VCaP (cell line): ENCODE data around the gene ZFYVE21.

ENCODE experiments used
- H3K27ac ChIP-seq: fragments of 450-650 bp; 2 replicates; pipeline ENCODE4 v1.5.1; 2017
- TF ChIP-seq, protein P1 (sequence below): fragments of 450-650 bp; conservative IDR thresholded peaks from 2 replicates; pipeline ENCODE4 v1.5.1; 2017; ENCODE audit warnings: mild to moderate bottlenecking, moderate library complexity

Gene ZFYVE21

GRCh38 chr14:103708750-103709187 lies 6.8 kb upstream of the ZFYVE21 start:
- TF ChIP-seq, protein P1, sequence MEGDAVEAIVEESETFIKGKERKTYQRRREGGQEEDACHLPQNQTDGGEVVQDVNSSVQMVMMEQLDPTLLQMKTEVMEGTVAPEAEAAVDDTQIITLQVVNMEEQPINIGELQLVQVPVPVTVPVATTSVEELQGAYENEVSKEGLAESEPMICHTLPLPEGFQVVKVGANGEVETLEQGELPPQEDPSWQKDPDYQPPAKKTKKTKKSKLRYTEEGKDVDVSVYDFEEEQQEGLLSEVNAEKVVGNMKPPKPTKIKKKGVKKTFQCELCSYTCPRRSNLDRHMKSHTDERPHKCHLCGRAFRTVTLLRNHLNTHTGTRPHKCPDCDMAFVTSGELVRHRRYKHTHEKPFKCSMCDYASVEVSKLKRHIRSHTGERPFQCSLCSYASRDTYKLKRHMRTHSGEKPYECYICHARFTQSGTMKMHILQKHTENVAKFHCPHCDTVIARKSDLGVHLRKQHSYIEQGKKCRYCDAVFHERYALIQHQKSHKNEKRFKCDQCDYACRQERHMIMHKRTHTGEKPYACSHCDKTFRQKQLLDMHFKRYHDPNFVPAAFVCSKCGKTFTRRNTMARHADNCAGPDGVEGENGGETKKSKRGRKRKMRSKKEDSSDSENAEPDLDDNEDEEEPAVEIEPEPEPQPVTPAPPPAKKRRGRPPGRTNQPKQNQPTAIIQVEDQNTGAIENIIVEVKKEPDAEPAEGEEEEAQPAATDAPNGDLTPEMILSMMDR: no peak
- H3K27ac ChIP-seq: peak overlapping the region; percentile 51

GRCh38 chr14:103709814-103710213 lies 5.8 kb upstream of the ZFYVE21 start:
- TF ChIP-seq, protein P1: no peak
- peak overlapping the region; percentile 51 for H3K27ac ChIP-seq

GRCh38 chr14:103710771-103711377 lies 4.7 kb upstream of the ZFYVE21 start:
- TF ChIP-seq, protein P1: no peak
- H3K27ac ChIP-seq: peak overlapping the region; percentile 51

- TF ChIP-seq, protein P1: no peak
- peak overlapping the region; percentile 51; the same call in 1 of the 2 replicates for H3K27ac ChIP-seq
Measured at GRCh38 chr14:103711516-103712431, 3.8 kb upstream of the ZFYVE21 start.

DNA sequence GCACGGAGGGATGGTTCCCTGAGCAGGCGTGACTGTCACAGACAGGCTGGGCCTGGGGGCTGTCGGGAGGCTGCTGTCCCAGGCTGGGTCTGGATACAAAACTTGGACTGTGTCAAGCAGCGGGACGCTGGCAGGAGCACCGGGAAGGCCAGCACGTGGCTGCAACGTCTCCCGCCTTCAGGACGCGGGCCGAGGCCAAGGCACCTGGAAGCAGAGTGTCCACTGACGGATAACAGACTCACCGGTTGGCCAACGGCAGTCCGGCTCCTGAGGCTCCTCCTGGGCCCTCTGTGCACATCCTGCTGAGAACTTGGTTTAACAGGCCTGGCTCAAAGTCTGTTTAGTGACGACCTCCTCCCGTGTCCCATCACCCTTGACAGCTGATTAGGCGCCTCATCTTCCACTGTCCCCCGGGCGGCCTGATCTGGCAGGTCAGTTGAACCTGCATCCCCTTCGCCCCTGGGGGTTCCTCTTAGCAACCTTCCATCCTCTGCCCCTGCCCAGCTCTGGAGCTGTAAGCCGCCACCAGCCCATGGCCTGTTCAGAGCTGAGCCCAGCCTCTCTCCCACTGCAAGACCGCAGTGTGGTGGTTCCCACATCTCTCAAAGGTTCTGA lies 2.9 kb upstream of the ZFYVE21 start:
- H3K27ac ChIP-seq: peak overlapping the region; percentile 51; the same call in 1 of the 2 replicates

DNA sequence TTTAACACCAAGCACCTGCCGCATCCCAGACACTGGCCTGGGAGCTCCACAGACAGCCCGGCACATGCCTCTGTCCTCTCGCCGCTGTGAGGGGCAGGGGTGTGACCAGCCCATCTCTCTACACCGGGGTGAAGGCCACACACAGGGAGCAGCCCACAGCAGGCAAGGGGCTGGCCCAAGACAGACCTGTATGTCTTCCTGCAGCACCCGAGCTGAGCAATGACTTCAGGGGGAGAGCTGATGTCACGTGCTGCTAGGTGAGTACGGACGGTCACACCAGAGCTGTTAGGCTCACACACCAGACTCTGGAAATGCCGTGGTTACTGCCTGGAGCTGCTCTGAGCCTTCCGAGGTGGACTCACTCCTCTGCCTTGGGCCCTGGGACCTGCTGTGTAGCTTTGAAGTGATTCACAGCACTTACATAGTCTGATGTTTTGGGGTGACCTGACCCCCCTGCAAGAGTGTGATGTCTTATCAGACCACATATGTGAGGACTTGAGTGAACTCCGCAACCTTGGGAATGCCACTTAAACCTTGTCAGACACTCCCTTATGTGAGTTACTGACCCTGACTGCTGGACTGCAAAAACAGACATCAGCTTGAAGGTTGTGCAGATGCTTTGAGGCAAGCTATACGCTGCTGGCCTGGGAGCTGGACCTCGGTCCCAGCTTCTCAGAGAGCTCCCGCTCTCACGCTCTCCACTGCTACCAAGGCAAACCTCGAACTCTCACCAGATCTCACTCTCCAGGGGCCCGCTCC lies 2.1 kb upstream of the ZFYVE21 start:
- H3K27ac ChIP-seq: no peak overlapping the region

More for the DNA sequence above, 2.9 kb upstream of the ZFYVE21 start:
- TF ChIP-seq, protein P1: no peak

More for the DNA sequence above, 2.1 kb upstream of the ZFYVE21 start:
- TF ChIP-seq, protein P1: no peak
